ENCODE measurements around the gene FBXO31. TPM values are rescaled to one million over a fixed set of nuclear protein-coding genes. Genes with fewer than 3 reads are reported as not detected.
"Not testable (repeated sequence)": the region's sequence is repeated elsewhere in the genome, so short reads cannot be mapped to it uniquely, and the experiment has no call there.

The FBXO31 gene
- total and polyA plus RNA-seq, 2 donors (not counting 3 experiments of a cell fraction or from before 2014, with no cell fraction given) = 17.1 to 31.8 TPM

DNA sequence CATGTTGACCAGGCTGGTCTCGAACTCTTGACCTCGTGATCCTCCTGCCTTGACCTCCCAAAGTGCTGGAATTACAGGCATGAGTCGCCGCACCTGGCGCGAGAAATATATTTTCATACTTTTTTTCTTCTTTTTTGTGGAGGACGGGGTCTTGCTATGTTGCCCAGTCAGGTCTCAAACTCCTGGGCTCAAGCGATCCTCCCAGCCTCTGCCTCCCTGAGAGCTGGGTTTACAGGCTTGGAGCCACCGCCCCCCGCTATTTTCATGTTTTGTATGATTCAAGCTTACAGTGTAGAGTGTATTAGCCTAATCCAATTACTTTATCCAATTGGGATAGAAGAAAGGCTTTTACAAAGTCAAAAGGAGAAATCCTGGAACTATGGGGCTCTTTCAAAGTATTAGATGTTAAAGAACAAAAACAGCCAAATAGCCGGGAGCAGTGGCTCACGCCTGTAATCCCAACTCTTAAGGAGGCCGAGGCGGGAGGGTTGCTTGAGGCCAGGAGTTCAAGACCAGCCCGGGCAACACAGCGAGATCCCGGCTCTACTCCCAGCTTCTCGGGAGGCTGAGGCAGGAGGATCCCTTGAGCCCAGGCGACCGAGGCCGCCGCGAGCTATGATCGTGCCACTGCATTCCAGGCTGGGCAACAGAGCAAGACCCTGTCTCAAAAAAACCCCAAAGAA is 7.2 kb upstream of the FBXO31 start:
- Histone ChIP-seq H3K36me3 (ENCODE audit: control insufficient read depth in 2 of 2, extremely low read depth in 1 of 2, insufficient read depth in 2 of 2, low read length in 2 of 2) (no peaks in the 10 kb centered on the region), H3K9me1 (replicated peaks; ENCODE audit: control insufficient read depth, extremely low read depth, insufficient read depth, low read length) (no peaks in the 10 kb centered on the region), H3K27me3 (ENCODE audit: control insufficient read depth in 2 of 2, insufficient read depth in 2 of 2, low read length in 2 of 2) (no peaks in the 10 kb centered on the region), H3K4me3 (replicated peaks in 1 of 3; ENCODE audit: insufficient read depth in 1 of 3, low read depth in 1 of 3, low read length in 3 of 3) (no peak overlapping the region), H3K4me2 (ENCODE audit: insufficient read depth, low read length) (no peak overlapping the region), H2AFZ (ENCODE audit: low read depth, low read length) (no peak overlapping the region), H3K27ac (ENCODE audit: insufficient read depth, low read depth, low read length) (peak overlapping the region; percentile 93), H3K79me2 (ENCODE audit: control insufficient read depth, insufficient read depth, low read length) (peaks cover 32% of the 10 kb centered on the region), H3K9me3 (replicated peaks; ENCODE audit: control insufficient read depth, insufficient read depth, low read length) (no peaks in the 10 kb centered on the region), H4K20me1 (replicated peaks; ENCODE audit: control insufficient read depth, extremely low read depth, insufficient read depth, low read length) (peaks cover 11% of the 10 kb centered on the region), H3K4me1 (ENCODE audit: control insufficient read depth, extremely low read depth, insufficient read depth, low read length) (peaks cover 34% of the 10 kb centered on the region), H3K9ac (replicated peaks; ENCODE audit: extremely low read depth, insufficient read depth, low read length) (peak overlapping the region; percentile 97)
- BruUV-seq (replicated peaks) = no TSS peak
- TF ChIP-seq, protein P1, sequence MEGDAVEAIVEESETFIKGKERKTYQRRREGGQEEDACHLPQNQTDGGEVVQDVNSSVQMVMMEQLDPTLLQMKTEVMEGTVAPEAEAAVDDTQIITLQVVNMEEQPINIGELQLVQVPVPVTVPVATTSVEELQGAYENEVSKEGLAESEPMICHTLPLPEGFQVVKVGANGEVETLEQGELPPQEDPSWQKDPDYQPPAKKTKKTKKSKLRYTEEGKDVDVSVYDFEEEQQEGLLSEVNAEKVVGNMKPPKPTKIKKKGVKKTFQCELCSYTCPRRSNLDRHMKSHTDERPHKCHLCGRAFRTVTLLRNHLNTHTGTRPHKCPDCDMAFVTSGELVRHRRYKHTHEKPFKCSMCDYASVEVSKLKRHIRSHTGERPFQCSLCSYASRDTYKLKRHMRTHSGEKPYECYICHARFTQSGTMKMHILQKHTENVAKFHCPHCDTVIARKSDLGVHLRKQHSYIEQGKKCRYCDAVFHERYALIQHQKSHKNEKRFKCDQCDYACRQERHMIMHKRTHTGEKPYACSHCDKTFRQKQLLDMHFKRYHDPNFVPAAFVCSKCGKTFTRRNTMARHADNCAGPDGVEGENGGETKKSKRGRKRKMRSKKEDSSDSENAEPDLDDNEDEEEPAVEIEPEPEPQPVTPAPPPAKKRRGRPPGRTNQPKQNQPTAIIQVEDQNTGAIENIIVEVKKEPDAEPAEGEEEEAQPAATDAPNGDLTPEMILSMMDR (IDR thresholded peaks at IDR 0.05; ENCODE audit: extremely low read depth in 1 of 2, insufficient read depth in 1 of 2, low read depth in 1 of 2, low read length in 2 of 2) = no peak
- TF ChIP-seq, protein P2, sequence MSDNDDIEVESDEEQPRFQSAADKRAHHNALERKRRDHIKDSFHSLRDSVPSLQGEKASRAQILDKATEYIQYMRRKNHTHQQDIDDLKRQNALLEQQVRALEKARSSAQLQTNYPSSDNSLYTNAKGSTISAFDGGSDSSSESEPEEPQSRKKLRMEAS (IDR thresholded peaks at IDR 0.05; ENCODE audit: insufficient read depth, insufficient read length) = no peak
- TF ChIP-seq JUN (IDR thresholded peaks at IDR 0.05; ENCODE audit: borderline replicate concordance, insufficient read depth, insufficient read length, low read depth) (no peak), POLR2AphosphoS5 (IDR thresholded peaks at IDR 0.05; ENCODE audit: insufficient read depth, low read depth, low read length) (no peak), FOS (IDR thresholded peaks at IDR 0.05; ENCODE audit: borderline replicate concordance, insufficient read depth, low read length) (no peak), EZH2 (IDR thresholded peaks at IDR 0.05; ENCODE audit: borderline replicate concordance, low read depth, low read length, severe bottlenecking) (no peak), GATA2 (IDR thresholded peaks at IDR 0.05; ENCODE audit: insufficient read depth, insufficient read length, low read depth, low read length) (no peak), MYC (IDR thresholded peaks at IDR 0.05; ENCODE audit: low read depth, low read length) (no peak), POLR2A (IDR thresholded peaks at IDR 0.05; ENCODE audit: low read depth, low read length) (no peak)
- dilution Hi-C loops (cut with MboI; ENCODE audit: extremely low pct_ligation_motif_present, low sequenced_read_pairs) (no loop called here), intact Hi-C loops (cut with micrococcal nuclease) (loop anchor here (5.0 kb wide), 2 partner anchors 47 to 828 kb away; no protein-coding TSS in a partner anchor)
- FAIRE-seq (no peak), DNase-seq (ENCODE audit: low read depth, low spot score) (no peak)
- POLR2A ChIA-PET = no interaction called here
- CTCF ChIA-PET = no interaction called here

DNA sequence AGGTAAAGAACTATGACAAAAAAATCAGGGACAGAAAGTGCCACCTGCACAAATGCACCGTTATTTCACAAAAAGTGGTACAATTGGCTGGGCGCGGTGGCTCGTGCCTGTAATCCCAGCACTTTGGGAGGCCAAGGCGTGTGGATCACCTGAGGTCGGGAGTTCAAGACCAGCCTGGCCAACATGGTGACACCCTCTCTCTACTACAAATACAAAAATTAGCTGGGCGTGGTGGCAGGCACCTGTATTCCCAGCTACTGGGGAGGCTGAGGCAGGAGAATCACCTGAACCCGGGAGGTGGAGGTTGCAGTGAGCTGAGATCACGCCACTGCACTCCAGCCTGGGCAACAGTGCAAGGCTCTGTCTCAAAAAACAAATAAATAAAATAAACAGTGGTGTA is 6.3 kb upstream of the FBXO31 start:
- H3K36me3 ChIP-seq (ENCODE audit: control insufficient read depth in 2 of 2, extremely low read depth in 1 of 2, insufficient read depth in 2 of 2, low read length in 2 of 2); CTCF ChIA-PET; BruUV-seq (replicated peaks); H2AFZ ChIP-seq (ENCODE audit: low read depth, low read length); H3K9me1 ChIP-seq (replicated peaks; ENCODE audit: control insufficient read depth, extremely low read depth, insufficient read depth, low read length); H3K9me3 ChIP-seq (replicated peaks; ENCODE audit: control insufficient read depth, insufficient read depth, low read length); POLR2A ChIA-PET; FAIRE-seq; H3K9ac ChIP-seq (replicated peaks; ENCODE audit: extremely low read depth, insufficient read depth, low read length); H3K27me3 ChIP-seq (ENCODE audit: control insufficient read depth in 2 of 2, insufficient read depth in 2 of 2, low read length in 2 of 2); DNase-seq (ENCODE audit: low read depth, low spot score); H3K27ac ChIP-seq (ENCODE audit: insufficient read depth, low read depth, low read length); H3K4me3 ChIP-seq (replicated peaks in 1 of 3; ENCODE audit: insufficient read depth in 1 of 3, low read depth in 1 of 3, low read length in 3 of 3); dilution Hi-C loops (cut with MboI; ENCODE audit: extremely low pct_ligation_motif_present, low sequenced_read_pairs); H4K20me1 ChIP-seq (replicated peaks; ENCODE audit: control insufficient read depth, extremely low read depth, insufficient read depth, low read length); H3K4me2 ChIP-seq (ENCODE audit: insufficient read depth, low read length): not testable (repeated sequence)
- Histone ChIP-seq H3K79me2 (ENCODE audit: control insufficient read depth, insufficient read depth, low read length) (peaks cover 24% of the 10 kb centered on the region), H3K4me1 (ENCODE audit: control insufficient read depth, extremely low read depth, insufficient read depth, low read length) (peaks cover 34% of the 10 kb centered on the region)
- intact Hi-C loops (cut with micrococcal nuclease) = loop anchor here (5.0 to 10.0 kb wide), 5 partner anchors 47 to 828 kb away; no protein-coding TSS in a partner anchor

Measured in endothelial cell of umbilical vein (primary cell).